Kidney glomerular epithelial cell (primary cell): Measurements from ENCODE around the gene SMPD4.
"Not testable (repeated sequence)": the region's sequence is repeated elsewhere in the genome, so short reads cannot be mapped to it uniquely, and the experiment has no call there.

Source experiments
- DNase-seq: peaks from one replicate; lab custom pipeline; 2025; lab: John Stamatoyannopoulos, UW

The SMPD4 gene, protein sequence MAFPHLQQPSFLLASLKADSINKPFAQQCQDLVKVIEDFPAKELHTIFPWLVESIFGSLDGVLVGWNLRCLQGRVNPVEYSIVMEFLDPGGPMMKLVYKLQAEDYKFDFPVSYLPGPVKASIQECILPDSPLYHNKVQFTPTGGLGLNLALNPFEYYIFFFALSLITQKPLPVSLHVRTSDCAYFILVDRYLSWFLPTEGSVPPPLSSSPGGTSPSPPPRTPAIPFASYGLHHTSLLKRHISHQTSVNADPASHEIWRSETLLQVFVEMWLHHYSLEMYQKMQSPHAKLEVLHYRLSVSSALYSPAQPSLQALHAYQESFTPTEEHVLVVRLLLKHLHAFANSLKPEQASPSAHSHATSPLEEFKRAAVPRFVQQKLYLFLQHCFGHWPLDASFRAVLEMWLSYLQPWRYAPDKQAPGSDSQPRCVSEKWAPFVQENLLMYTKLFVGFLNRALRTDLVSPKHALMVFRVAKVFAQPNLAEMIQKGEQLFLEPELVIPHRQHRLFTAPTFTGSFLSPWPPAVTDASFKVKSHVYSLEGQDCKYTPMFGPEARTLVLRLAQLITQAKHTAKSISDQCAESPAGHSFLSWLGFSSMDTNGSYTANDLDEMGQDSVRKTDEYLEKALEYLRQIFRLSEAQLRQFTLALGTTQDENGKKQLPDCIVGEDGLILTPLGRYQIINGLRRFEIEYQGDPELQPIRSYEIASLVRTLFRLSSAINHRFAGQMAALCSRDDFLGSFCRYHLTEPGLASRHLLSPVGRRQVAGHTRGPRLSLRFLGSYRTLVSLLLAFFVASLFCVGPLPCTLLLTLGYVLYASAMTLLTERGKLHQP

DNA sequence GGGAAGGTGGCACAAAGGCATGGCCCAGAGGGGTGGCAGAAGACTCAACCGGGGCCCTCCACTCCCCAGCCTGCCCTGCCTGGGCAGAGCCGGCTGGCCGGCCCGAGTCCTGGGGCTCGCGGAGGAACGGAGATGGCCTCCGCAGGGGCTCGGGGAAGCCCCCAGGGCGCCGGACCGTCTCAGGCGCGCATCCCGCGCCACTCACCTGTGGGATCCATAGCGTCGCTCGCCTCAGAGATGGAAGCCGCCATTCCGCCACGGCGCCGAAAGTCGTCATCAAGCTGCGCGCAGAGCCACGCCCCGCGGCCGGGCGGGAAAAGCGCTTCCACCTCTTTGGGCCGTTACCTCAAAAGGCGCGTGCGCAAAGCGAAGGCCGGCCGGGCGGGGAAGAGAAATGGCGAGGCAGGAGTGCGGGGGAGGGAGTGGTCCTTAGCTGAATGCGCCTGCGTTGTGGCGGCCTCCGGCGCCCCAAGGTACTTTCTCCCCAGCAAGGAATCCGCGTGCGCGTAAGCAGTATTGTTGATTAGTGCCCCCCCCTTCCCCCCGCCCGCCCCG is at the start of gene SMPD4:
Gene SMPD4, minus strand, starts transcription at position 278 of the 555 bp plus-strand sequence. CDS start 5,010 bp downstream, outside the sequence.
- peak; percentile 90 for DNase-seq

DNA sequence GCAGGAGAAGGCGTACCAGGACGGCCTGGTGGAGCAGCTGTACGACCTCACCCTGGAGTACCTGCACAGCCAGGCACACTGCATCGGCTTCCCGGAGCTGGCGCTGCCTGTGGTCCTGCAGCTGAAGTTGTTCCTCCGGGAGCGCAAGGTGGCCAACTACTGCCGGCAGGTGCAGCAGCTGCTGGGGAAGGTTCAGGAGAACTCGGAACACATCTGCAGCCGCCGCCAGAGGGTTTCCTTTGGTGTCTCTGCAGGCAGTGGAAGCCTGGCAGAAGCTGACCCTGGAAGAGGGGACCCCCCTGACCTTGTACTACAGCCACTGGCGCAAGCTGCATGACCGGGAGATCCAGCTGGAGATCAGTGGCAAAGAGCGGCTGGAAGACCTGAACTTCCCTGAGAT is 49.5 kb upstream of the SMPD4 start:
- DNase-seq: not testable (repeated sequence)

DNA sequence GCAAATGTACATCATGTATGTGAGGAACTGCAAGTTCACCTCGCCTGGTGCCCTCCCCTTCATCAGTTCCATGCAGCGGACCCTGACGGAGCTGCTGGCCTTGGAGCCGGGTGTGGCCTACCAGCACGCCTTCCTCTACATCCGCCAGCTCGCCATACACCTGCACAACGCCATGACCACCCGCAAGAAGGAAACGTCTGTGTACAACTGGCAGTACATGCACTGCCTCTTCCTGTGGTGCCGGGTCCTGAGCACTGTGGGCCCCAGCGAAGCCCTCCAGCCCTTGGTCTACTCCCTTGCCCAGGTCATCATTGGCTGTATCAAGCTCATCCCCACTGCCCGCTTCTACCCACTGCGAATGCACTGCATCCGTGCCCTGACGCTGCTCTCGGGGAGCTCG is 49.0 kb upstream of the SMPD4 start:
- not testable (repeated sequence) for DNase-seq

DNA sequence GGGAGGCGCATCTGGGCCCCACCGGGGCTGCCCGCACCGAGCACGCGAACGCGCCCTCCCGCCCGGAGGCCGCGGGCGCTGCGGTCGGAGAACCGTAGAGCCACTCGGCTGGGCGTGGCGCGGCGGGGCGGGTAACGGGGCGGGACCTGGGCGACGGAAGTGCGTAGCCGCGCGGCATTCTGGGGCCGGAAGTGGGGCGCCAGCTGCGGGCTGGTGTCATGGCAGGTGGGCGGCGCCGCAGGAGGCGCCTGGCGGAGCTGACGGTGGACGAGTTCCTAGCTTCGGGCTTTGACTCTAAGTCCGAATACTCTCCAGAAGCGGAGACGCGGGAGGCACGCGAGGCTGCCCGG is 47.7 kb upstream of the SMPD4 start:
- DNase-seq: not testable (repeated sequence)

DNA sequence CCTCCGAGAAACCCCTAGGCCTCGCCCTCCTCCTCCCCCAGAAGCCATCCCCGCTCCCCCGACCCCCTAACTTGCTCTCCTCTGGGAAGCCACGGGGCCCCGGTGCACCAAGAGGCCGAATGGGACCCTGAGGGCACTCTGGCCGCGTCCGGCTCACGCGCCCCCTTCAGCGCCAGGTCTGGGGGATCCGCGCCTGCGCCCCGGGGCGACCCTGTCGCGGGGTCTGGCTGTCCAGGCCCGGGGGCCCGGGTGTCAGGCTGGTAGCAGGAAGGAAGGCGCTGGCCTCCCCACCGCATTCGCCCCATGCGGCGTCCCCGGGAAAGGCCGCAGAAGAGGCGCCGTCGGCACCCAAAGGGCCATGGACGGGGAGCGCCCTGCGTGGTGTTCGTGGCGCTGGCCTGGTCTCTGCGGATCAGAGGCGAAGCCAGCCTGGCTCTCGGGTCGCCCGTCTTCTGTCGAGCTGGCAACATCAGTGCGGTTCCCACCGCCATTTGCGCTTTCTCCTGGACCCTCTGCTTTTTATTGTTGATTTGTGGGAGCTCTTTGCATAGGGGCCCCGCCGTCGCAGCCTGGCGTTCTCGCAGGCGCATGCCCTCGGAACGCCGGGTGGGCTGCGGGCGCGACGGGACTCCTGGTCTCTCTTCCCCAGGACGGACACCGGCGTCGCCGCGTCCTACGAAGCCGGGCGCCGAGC is 47.2 kb upstream of the SMPD4 start:
- DNase-seq: not testable (repeated sequence)

DNA sequence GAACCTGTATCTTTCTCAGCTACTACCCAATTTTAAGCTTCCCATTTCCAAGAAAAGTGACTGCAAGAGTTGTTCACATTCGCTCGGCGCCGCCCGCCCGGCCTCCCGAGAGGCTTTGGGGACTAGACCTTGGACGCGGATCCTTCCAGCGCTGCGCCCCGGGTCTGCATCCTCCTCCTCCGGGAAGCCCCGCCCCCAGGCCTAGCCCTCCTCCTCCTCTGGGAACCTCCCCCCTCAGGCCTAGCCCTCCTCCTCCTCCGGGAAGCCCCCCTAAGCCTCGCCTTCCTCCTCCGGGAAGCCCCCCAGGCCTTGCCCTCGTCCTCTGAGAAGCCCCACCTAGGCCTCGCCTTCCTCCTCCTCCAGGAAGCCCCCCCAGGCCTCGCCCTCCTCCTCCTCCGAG is 46.6 kb upstream of the SMPD4 start:
- not testable (repeated sequence) for DNase-seq

DNA sequence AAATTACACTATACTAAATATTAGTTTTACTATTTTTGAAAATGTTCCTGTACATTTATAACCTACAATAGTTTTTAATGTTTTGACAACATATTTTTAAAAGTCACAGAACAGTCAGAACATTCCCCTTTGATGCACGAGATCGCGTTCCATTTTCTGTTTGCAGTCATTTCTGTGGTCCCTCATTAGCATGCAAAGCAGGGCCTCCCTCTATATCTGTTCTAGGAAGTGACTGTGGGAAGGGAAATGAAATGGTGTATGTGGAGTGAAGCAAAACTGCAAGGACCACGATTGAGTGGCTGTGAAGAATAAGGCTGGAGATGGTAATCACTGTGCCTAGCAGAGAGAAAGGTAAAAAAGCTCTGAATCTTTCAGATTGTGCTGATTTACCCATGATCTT is 41.1 kb upstream of the SMPD4 start:
- not testable (repeated sequence) for DNase-seq

DNA sequence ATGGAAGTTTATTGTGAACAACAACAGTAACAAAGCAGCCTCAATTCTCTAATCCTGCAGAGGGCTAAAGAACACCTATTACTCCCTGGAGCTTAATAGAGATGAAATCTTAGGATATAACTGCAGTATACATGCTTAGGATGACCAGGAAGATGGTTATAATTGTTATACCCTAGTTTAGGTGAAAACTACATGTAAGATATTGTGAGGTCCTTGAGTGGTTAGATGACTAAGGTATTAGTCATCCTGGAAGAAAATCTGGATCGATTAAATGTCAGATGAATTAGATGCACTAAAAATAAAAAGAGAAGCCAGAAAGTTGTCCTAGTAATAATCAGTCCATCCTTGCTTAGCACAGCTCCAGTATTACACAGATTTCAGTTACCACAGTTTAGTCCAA is 39.1 kb upstream of the SMPD4 start:
- DNase-seq: not testable (repeated sequence)

DNA sequence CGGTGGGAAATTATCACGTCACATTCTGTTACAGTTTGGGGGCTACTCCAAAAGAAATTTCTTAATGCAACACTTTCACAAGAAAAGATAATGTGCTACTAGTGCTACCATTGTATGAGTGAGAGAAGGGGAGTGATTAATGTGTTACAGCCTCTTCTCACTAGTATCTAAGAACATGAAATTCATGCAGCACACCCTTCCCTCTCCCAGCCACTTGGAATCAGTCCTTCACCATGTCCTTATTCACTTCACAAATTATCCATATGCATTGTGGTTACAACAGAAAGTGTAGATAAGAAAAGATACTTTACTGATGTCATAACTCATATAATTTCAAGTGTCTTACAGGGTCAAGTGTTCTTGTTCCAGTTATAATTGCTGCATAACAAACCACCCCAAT is 37.7 kb upstream of the SMPD4 start:
- not testable (repeated sequence) for DNase-seq

DNA sequence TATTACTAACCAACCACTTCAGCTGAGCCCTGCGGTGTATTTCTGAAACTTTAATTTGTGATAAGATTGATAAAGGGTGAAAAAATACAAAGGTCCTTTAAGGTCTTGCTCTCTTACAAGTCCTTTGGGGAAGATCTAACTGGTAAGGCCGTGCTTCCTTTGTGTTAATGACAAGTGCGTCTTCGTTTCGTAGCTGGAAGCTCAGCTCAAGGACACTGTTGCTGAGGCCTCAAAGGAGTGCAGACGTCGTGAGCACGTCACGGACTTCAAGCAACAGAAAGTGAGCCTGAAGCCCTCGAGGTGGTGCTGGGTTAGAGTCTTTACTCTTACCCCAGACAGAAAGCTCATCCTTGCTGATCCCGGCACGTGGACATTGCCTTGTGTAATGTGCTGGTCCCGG is 25.6 kb upstream of the SMPD4 start:
- DNase-seq: not testable (repeated sequence)

DNA sequence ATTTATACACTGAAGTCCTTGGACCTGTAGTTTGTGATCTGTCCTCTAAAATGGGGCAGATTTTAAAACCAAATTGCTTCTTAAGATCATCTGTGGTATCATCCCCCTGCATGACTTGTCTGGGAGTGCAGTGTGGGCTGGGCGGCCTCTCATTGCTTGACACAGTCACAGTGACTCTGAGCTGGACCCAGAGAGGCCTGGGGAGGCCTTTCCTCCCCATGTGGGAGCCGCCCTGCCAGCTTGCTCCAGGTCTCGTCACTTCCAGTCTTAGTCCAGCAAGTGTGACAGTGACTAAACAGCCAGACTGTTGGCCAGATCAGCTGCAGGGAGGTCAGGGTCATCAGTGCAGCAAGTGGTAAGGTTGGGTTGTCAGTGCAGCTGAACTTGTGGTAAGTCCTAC is 21.7 kb upstream of the SMPD4 start:
- DNase-seq: not testable (repeated sequence)

DNA sequence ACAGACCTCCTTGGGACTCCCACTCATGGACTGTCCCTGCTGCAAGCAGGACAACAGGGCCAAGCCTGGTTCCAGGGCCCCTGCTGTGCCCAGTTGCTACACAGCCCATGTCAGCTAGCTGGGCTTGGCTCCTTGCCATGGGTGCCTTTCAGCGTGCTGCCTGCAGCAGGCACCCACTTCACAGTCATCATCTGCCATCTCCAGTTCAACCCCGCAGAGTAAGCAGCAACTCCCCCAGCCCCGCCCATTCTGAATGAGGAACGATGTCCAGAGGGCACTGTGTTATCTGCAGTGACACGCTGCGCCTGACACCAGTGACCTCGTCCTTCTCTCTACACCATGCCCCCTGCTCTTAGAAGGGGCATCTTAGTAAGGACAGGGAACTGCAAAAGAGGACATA is 21.1 kb upstream of the SMPD4 start:
- DNase-seq: not testable (repeated sequence)

DNA sequence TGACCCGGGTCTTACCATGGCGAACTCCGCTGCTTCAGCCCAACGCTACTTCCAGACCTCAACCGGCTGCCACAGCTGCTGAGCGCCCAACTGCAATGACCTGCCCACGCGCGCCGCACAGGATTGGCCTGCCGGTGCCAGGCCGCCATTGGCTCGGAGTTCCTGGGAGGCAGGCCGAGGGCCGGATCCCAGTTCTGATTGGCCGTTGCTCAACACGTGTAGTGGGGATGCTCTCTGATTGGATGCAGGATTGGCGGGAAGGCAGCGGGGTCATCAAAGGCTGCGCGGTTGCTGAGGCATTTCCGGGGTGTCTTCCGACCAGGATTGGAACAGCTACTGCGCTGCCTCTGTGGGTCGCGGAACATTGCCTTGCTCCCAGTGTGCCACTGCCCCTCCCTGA is 16.9 kb upstream of the SMPD4 start, which contains the start of gene TUBA3E:
Gene TUBA3E, minus strand, starts transcription at position 97 of the 400 bp plus-strand sequence. Its CDS starts 79 bp downstream, at position 18.
- DNase-seq: no peak

DNA sequence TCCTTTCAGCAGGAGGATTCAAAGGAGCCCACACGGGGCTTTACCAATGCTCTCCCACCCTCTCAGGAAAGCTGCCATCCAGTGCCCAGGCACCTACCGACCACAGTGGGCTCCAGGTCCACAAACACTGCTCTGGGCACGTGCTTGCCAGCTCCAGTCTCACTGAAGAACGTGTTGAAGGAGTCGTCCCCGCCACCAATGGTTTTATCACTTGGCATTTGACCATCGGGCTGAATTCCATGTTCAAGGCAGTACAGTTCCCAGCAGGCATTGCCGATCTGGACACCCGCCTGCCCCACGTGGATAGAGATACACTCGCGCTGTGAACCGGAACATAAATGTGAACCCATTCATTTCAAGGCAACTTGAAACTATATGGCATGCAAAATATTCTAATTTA is 14.7 kb upstream of the SMPD4 start:
- DNase-seq: not testable (repeated sequence)

DNA sequence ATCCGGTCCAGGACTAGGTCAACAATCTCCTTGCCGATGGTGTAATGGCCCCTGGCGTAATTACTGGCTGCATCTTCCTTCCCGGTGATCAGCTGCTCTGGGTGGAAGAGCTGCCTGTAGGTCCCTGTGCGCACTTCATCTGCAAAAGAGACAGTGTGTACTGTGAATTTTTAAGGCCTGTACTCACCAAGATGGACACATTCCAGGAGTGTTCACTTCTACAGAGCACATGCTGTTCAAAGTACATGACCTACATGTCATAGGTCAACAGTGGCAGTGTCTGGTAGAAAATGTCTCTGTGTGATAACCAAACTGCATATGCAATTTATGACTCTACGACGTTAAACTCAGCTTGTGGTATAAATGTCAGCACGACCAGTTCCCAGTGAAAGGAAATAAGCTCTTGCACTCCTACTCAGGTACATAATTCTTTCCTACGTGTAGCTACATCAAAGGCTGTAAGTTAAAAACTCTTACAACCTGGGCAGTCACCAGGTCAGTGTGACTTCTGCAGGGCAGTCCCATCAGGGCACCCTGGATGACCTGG is 13.8 kb upstream of the SMPD4 start:
- not testable (repeated sequence) for DNase-seq

DNA sequence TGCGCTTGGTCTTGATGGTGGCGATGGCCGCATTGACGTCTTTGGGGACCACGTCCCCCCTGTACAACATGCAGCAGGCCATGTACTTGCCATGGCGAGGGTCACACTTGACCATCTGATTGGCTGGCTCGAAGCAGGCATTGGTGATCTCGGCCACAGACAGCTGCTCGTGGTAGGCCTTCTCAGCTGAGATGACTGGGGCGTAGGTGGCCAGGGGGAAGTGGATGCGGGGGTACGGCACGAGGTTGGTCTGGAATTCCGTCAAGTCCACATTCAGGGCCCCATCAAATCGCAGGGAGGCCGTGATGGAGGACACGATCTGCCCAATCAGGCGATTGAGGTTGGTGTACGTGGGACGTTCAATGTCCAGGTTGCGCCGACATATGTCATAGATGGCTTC is 12.4 kb upstream of the SMPD4 start:
- not testable (repeated sequence) for DNase-seq

DNA sequence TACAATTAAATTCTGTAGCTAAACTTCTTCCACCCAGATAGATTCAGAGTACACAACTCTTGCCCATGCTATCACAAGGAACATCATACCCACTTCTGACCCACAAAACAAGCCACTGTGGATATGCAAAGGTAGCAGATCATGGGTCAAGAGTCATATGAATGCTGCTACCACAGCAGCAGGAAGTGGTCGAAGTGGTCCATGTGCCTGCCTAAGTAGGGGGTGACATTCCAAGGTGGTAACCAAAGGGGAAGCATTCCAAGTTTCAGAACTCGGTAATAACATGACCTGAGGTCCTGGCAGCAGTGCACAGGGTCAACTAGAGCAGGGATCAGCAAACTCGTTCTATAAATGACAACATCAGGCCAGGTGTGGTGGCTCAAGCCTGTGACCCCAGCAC is 11.0 kb upstream of the SMPD4 start:
- not testable (repeated sequence) for DNase-seq

DNA sequence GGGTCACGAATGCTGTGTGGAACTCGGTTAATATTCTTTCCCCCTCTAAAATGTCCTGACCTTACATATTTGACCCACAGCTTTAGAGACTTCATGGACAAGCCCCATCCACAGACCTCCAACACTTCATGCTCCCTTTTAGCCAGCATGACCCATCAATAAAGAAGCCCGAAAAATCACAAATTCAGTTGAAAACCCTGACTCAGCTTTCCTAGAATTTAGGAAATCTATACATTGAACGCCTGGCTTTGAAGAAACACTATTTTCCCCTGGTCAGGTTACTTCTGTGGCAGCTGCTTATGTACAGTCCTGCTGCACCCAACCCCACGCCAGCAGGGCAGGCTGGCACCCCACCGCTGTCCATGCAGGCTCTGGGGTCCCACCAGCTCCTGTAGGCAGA is 9.9 kb upstream of the SMPD4 start:
- not testable (repeated sequence) for DNase-seq

DNA sequence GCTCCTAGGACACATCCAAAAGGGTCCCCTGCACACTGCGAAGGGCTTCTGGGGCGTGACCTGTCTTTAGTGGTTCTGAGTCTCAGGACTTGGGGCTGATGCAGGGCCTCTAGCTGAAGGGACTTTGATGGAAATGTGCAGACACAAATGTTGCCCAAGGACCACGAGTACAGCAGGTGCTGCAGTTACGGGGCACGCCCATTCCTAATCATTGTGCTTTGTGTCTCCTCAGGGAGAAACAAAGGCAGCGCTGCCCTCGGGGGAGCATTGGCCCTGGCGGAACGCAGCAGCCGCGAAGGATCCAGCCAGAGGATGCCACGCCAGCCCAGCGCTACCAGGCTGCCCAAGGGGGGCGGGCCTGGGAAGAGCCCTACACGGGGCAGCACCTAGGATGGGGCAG is 8.8 kb upstream of the SMPD4 start:
- DNase-seq: no peak

DNA sequence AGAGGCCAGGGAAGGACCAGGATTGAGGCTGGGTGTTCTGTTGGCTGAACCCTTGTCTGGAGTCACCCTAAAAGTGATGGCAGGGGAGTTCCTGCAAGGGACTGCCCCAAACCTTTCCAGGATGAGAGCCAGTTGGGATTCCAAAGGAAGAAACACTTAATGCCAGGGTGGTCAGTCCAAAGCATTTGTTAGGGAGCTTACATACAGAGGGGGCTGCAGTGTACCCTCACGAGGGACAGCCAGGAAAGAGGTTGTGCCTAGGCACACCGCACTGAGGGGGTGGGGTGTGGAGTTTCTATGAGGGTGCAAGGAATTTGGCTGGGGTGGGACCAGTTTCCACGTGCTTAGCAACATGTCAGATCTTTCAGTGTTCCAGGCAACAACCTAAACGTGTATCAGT is 7.6 kb upstream of the SMPD4 start:
- not testable (repeated sequence) for DNase-seq
